CD4-positive, alpha-beta T cell treated with Interleukin-15 for 1 hour (primary cell): Measurements from ENCODE around the gene FAM111A.
"Not testable (repeated sequence)": the region's sequence is repeated elsewhere in the genome, so short reads cannot be mapped to it uniquely, and the experiment has no call there.

Source experiments
- DNase-seq: peaks from one replicate; pipeline ENCODE4 v3.0.0-alpha.2; 2020

Gene FAM111A, protein sequence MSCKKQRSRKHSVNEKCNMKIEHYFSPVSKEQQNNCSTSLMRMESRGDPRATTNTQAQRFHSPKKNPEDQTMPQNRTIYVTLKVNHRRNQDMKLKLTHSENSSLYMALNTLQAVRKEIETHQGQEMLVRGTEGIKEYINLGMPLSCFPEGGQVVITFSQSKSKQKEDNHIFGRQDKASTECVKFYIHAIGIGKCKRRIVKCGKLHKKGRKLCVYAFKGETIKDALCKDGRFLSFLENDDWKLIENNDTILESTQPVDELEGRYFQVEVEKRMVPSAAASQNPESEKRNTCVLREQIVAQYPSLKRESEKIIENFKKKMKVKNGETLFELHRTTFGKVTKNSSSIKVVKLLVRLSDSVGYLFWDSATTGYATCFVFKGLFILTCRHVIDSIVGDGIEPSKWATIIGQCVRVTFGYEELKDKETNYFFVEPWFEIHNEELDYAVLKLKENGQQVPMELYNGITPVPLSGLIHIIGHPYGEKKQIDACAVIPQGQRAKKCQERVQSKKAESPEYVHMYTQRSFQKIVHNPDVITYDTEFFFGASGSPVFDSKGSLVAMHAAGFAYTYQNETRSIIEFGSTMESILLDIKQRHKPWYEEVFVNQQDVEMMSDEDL

DNA sequence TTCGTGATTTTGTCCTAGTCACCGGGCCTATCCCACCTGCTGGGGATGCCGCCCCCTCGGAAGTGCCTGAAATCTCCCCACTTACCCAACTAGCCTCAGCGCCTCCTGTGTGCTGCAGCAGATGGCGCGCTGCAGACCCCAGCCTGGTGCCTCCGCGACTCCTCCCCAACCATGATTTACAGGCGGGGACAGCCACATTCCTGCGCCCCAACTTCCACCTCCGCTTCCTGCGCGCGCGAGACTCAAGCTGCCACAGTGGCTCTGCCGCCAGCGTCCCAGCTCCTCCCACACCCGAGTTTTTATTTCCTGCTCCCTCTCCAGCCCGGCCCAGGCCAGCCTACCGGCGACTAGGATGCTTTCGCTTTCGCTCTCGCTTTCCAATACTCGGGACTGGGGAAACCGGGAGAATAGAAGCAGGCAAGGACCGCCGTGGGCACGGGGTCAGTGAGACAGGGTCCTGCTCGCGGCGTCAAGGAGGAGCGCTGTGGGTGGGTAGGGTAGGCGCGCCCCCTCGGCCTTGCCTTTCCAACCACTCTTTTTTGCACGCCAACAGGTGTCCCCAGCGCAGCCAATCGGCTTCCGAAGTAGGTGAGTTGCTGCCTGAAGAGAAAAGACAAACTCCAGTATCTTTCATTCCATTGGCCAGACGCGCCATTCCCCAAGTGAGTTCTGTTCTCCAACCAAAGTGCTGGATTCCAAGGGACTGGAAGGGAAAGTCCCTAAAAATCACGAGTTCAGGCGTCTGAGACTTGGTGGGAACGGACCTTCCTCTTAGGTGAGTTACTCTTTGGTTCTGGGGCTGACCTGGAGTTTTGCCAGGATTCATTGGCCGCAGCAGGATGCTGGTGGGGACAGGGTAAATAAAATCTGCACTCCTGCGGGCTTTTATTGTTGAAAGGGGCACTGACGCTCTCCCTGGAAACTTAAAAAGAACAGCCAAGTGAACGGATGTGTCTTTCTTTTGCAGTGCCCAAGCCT, at the start of gene FAM111A:
TSS of gene FAM111A (plus strand) at position 327 of the 978 bp plus-strand sequence. CDS start 6,017 bp downstream, outside the sequence.
- DNase-seq, result peak; percentile 85

DNA sequence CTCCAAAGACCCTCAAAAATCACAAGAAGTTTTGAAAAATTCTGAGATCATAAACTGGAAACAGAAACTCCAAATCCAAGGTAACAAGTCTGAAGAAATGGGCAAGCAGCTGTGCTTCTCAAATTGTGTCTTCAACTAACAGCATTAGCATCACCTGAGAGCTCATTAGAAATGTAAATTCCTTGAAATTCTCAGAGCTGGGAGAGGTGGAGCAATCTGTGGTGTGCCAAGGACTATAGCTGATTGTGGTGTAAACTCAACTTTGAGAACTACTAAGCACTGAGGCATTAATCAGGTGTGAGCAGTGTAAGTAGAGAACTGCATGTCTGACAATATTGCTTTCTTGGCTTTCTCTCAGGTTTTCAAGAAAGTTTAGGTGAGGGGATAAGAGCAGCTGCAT, 49.1 kb upstream of the FAM111A start:
- not testable (repeated sequence) for DNase-seq

DNA sequence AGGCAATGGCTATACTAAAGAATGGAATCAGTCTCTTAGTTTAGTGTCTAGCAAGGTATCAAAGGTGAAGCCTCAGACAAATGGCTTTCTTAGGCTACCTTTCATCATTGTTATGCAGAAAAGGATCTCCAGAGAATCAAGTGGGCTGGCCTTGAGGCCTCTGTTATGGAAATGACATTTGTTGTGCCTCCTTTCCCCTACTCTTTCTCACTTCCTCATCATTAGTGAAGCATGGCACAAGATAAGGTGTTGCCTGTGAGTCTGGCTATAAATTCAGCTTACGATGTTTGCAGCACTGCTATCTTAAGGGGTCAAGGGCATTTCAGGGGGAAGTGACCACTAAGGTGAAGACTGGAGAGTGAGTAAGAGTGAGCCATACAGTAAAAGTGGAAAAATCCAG, 47.4 kb upstream of the FAM111A start:
- not testable (repeated sequence) for DNase-seq

DNA sequence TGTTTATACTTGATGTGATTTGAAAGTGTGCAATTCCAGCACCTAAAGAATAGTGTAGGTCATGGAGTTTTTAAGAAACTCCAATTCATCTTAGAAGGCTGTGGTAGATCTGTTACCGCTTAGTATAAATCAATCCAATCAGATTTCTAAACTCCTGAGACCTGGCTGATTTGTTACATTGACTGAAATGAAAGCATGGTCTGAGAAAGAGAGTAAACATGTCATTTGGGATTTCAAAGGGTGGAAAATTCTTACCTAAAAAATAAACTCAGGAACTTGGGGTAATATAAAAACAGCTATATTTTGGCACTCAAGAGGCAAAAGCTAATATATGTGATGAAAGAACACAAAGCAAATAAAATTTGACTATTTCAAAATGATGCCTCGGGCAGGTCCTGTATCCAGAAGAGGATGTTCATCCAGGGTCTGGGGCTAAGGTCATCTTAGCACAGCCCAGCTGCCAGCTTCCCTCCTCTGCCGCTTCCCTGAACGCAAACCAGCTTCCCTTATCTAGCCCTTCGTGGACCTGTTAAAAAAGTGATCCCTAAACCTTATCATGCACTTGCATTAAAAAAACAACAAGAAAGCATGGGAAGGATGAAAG, 46.6 kb upstream of the FAM111A start:
- not testable (repeated sequence) for DNase-seq

DNA sequence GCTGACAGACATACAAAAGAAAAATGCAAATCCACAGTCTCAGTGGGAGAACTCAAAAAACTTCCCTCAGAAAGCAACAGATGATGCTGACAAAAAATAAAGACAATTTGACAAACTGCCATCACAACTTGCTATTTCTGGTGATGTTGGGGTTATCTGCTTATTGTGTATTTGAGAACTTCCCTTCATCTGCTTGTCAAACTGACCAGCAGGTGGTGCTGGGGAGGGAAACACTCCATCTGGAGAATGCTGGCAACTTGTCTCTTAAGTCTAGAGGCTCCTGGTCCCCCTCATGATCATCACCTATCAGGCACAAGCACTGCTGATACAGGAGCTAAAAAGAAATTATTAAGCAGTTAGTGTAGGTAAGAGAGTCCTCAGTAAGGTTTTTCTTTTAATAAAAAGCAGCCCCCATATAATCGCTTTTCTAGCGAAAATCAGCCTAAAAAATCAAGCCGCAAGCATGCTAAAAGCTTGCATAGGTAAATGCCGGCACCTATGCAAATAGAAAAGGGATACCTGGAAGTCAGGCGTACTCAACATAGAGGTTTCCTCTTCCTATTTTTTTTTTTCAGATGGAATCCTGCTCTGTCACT, 45.4 kb upstream of the FAM111A start:
- peak; percentile 65 for DNase-seq

DNA sequence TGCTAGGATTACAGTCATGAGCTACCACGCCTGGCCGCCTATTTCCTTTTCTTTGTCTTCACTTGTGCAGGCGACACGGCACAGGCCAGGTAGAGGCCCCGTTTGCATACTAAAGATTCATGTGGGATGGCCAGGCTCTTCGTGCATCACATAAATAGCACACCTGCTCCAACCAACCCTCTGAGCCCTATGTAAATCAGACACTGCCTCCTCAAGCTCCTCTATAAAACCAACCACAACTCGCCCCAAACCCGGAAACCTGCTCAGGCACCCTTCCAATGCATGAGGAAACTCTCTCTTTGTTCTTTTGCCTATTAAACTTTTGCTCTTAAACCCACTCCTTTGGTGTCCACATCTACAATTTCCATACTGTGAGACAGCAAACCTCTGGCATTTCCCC, 44.7 kb upstream of the FAM111A start:
- DNase-seq, result not testable (repeated sequence)

DNA sequence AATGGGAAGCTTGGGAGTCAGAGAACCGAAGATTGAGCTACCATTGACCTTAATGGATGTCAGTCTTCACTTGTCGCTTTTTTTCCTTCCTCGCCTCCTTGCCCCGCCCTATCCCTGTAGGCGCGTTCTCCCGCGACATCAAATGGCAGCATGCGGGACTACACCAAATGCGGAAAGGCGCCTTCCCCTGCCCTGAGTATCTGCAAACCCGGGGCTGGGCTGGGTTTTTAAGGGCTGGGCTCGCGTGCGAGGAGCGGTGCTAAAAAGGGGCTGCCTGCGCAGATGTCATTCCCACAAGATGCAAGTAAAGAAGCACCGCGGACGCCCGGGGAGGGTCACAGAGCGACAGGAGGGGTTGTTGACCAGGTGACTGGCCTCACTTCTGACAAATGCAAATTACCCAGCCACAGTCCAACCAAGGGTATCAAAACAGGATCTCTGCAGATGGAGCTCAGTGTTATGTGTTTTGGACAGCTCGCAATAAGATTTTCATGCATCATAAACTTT, 40.3 kb upstream of the FAM111A start:
- DNase-seq, result peak; percentile 73

DNA sequence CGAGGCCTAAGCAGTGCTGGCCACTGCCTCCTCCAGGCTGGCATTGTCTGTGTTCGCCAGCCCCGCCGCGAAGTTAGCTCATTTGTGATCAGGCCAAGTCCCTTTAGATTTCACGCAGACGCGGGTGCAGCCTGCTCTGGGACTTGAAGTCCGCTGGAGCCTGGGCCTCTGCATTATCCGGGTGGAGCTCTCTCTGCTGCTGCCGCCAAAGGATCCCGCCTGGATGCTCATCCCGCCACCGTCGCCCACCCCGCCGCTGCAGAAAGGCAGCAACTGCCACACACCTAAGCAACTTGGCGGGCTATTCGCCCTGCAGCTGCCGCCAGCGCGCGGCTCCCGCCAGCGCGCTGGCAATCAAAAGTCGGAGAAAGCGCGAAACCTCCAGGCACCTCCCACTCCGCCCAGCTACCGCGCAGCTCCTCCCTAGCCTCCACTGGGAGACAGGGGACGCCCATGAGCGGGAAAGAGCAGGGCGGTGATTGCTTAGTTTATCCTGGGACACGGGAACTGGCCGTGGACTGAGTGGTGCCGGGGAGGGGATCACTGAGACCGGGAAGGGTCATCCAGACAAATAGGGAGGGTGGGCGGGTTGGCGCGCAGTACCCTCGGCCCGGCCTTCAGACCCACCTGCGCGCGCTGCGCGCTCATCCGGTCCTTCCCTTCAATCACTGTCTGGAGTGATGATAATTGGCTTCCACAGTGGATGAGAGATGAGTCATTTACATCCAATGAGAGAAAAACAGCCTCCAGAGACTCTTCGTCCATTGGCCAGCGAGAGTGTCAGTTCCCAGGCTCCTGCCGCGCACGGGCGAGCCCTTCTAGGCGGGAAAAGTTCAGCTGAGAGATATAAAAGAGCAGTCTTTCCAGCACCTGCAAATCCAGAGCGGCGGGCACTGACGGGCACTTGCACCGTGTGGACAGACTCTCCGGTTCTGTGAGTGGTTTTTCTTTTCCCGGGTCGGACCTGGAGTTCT, 36.0 kb upstream of the FAM111A start, which contains the start of gene FAM111B:
TSS of gene FAM111B (plus strand) at position 875 of the 974 bp plus-strand sequence. CDS start 2,389 bp downstream, outside the sequence.
- DNase-seq, result peak; percentile 62

DNA sequence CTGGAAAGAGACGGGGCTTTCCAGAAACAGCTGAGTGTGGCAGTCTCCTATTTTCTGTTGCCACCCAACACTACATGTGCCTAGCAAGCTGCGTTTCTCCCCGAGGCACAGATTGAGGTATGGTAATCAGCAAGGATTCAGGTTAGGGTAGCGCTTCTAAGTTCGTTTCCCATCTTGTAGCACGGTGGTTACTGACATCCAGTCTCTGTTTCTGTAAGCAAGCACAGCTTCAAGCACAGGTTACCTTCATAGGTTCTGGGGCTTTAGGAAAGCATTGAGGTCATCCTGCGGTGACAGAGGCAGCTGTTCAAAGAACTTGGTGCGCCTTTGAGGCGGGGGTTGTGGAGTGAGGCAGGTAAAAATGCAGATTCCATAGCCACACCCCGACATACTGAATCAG, 34.9 kb upstream of the FAM111A start:
- not testable (repeated sequence) for DNase-seq

DNA sequence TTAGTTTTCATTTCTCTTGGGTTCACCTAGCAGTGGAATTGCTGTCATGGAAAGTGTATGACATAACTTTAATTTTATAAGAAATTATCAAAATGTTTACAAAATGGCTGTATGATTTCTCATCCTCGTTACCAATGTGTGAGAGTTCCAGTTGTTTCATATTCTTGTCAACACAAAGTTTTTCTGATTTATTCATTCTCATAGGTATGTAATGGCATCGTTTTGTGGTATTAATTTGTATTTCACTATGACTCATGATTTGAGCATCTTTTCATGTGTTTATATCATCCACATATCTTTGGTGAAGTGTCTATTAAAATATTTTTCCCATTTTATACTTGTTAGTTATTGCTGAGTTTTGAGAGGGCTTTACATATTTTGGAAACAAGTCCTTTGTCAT, 30.2 kb upstream of the FAM111A start:
- no peak for DNase-seq

DNA sequence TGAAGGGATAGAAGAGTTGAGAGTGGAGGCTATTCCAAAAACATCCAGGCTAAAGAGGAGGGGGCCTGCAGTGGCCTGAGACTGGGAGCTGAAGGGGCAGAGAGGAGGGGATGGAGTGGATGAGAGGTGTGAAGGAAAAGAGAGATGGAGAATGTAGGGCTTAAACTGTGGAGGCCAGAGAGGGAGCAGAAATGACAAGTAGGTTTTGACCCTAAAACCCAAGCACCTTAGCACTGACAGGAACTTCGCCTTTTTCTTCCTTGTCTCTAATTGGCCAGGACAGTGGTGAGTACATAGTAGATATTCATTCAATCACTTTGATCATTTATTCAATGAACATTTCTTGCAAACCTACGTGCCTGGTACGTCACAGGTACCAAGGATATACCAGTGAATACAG, 28.3 kb upstream of the FAM111A start:
- DNase-seq, result no peak

DNA sequence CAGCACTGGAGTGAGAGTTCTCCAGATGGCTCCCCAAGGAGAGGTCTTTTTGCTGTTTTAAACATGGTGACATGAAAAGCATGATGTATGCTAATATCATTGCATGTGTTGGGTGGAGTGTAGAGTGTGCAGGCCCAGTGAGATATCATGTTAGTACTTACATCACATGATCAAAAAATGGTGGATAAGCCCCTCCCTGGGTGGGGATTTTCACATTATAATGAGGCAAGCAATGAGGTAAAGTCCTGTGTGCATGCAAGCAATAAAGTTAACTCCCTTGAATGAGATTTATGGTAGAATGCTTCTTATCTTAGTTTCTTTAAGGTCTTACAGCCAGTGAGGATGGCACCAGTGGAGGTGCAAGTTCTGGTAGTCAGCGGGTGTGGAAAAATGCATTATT, 27.1 kb upstream of the FAM111A start:
- no peak for DNase-seq

DNA sequence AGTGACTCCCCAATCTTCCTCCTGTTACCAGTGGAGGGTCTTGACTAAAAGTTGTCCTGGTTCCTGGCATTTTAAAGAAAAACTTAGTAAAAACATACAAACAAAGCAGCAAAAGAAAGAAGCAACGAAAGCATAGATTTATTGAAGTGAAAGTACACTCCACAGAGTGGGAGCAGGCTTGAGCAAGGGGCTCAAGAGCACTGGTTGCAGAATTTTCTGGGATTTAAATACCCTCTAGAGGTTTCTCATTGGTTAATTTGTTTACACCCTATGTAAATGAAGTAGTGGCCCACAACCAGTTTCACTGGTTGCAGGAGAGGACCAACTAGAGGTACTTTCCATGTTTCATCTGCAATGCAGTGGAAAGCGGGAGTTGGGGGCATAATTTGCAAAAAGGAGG, 24.9 kb upstream of the FAM111A start:
- DNase-seq, result no peak

DNA sequence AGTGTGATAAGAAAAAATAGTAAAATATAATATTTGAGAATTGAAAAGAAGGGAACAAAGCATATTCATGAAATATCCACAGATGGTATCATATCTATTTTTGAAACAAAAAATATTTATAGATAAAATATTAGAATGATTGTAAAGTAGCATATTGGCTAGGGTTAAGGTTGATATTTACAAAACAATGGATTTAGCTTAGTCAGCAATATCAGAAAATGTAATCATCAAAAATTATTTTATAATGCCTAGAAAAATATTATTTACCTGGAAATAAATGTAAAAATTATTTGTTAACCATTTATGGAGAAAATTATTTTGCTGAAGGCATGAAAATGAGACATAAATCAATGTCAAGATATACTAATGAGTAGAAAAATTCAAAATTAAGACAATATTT, 22.8 kb upstream of the FAM111A start:
- DNase-seq, result no peak

DNA sequence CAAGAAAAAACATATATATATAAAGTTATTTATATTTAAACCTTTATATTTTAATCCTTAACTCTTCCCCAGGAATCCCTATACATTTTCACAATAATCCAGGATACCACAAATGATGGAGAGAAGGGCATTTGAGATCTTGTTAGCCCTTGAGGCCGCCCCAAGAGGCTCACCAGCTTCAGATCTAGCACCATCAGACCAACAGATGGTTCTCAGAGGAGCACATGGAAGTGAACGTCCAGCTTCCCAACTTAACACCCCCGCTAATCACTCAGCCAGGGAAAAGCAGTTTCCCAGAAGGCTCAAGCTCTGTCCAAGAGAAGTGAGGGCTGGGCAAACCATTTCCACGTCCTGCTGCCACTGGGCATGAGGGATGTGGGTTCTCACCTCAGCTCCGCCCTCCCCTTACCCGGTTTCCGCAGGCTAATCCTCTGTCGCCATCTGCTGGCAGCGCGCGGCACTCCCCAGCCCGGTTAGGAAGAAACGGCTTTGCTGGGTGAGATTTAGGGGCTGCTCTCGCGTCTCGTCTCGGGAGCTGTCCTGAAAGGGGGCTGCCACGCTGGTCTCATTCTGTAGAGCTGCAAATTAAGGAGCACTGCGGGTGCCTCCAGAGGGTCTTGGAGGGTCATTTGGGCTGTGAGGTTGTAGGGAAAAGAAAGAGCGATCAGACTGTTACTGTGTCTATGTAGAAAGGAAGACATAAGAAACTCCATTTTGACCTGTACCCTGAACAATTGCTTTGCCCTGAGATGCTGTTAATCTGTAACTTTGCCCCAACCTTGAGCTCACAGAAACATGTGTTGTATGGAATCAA, 6.8 kb upstream of the FAM111A start:
- DNase-seq, result peak; percentile 84

DNA sequence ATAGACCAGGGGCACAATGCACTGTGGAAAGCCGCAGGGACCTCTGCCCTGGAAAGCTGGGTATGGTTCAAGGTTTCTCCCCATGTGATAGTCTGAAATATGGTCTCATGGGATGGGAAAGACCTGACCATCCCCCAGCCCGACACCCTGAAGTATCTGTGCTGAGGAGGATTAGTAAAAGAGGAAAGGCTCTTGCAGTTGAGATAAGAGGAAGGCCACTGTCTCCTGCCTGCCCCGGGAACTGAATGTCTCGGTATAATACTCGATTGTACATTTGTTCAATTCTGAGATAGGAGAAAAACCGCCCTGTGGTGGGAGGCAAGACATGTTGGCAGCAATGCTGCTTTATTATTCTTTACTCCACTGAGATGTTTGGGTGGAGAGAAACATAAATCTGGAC, 6.1 kb upstream of the FAM111A start:
- not testable (repeated sequence) for DNase-seq

DNA sequence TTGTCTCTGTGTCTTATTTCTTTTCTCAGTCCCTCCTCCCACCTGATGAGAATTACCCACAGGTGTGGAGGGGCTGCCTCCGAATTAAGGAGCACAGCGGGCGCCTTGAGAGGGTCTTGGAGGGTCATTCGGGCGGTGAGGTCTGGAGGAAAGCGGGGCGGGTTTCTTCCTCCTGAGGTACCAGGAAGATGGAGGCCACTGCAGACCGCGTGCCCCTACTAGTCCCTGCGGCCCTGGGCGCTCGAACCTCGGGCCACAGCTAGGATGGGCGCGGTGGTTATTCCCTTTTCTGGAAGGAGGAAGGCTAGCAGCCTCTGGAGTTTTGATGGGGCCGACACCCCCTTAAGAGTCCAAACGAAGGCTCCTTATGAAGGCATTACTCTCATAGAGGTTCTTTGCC, 5.5 kb upstream of the FAM111A start:
- no peak for DNase-seq

DNA sequence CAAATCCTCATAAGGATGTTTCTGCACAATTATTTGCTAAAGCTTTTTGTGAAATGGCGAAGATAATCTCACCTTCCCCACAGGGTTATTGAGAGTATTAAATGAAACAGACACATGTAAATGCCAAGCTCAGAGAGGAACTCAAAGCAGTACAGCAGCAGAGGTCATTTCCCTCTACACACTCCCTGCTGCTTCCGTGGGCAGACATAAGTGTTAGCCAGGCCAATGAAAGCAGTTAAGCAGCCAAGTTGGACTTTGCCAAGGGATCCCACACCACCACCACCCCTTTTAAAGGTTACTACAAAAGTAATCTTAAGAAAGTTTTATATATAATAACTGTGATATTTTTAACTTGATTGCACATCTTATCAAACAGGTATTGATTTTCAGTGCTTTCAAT, 4.0 kb upstream of the FAM111A start:
- no peak for DNase-seq

DNA sequence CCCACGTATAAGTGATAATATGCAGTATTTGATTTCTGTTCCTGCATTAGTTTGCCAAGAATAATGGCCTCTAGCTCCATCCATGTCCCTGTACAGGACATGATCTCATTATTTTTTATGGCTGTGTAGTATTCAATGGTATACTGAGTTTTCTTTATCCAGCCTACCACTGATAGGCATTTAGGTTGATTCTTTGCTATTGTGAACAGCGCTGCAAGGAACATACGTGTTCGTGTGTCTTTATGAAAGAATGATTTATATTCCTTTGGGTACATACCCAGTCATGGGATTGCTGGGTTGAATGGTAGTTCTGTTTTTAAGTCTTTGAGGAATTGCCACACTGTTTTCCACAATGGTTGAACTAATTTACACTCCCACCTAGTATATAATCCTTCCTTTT, 1.5 kb upstream of the FAM111A start:
- DNase-seq, result no peak
